Measurements from ENCODE around the gene OR2M5. TPM values are rescaled to one million over a fixed set of nuclear protein-coding genes. Genes with fewer than 3 reads are reported as not detected.

OR2M5 gene
- polyA plus RNA-seq, 1 donor from 2014 or later, result not detected

DNA sequence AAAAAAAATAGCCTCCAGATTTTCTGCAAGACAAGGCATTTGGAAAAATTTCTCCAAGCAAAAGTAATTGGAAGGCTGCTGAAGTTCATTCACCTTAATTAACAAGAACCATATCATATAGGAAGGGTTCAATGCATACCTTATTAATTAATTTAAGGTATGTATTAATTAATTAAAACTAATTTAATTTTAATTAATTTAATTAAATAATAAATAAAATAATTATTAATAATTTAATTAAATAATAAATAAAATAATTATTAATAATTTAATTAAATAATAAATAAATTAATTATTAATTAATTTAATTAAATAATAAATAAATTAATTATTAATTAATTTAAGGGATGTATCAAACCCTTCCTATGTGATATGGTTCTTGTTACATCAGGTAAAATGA lies 42.1 kb upstream of the OR2M5 start:
- no peaks in the 10 kb centered on the region for H3K9me2 ChIP-seq (ENCODE audit: insufficient read depth, low read length)
- no peak overlapping the region for H3K4me2 ChIP-seq (ENCODE audit: low read length)
- H3K9ac ChIP-seq (ENCODE audit: low read length), result no peak overlapping the region
- no peaks in the 10 kb centered on the region for H3F3A ChIP-seq (ENCODE audit: insufficient read depth, low read length, poor library complexity, severe bottlenecking)
- H3K36me3 ChIP-seq (ENCODE audit: insufficient read depth, low read length), result no peaks in the 10 kb centered on the region
- TF ChIP-seq MXI1 (conservative IDR thresholded peaks at IDR 0.05; ENCODE audit: poor library complexity, severe bottlenecking) (no peak), EZH2 (IDR thresholded peaks at IDR 0.05; ENCODE audit: borderline replicate concordance, insufficient read depth, low read length, poor library complexity, severe bottlenecking) (no peak), POLR2AphosphoS5 (IDR thresholded peaks at IDR 0.05) (no peak), EP300 (conservative IDR thresholded peaks at IDR 0.05; ENCODE audit: poor library complexity, severe bottlenecking) (no peak), TAF1 (IDR thresholded peaks at IDR 0.05; ENCODE audit: low read depth) (no peak), RAD21 (conservative IDR thresholded peaks at IDR 0.05) (no peak), SMC3 (conservative IDR thresholded peaks at IDR 0.05; ENCODE audit: poor library complexity) (no peak)
- TF ChIP-seq, protein P1, sequence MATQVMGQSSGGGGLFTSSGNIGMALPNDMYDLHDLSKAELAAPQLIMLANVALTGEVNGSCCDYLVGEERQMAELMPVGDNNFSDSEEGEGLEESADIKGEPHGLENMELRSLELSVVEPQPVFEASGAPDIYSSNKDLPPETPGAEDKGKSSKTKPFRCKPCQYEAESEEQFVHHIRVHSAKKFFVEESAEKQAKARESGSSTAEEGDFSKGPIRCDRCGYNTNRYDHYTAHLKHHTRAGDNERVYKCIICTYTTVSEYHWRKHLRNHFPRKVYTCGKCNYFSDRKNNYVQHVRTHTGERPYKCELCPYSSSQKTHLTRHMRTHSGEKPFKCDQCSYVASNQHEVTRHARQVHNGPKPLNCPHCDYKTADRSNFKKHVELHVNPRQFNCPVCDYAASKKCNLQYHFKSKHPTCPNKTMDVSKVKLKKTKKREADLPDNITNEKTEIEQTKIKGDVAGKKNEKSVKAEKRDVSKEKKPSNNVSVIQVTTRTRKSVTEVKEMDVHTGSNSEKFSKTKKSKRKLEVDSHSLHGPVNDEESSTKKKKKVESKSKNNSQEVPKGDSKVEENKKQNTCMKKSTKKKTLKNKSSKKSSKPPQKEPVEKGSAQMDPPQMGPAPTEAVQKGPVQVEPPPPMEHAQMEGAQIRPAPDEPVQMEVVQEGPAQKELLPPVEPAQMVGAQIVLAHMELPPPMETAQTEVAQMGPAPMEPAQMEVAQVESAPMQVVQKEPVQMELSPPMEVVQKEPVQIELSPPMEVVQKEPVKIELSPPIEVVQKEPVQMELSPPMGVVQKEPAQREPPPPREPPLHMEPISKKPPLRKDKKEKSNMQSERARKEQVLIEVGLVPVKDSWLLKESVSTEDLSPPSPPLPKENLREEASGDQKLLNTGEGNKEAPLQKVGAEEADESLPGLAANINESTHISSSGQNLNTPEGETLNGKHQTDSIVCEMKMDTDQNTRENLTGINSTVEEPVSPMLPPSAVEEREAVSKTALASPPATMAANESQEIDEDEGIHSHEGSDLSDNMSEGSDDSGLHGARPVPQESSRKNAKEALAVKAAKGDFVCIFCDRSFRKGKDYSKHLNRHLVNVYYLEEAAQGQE (IDR thresholded peaks at IDR 0.05; ENCODE audit: borderline replicate concordance), result no peak
- TF ChIP-seq, protein P2, sequence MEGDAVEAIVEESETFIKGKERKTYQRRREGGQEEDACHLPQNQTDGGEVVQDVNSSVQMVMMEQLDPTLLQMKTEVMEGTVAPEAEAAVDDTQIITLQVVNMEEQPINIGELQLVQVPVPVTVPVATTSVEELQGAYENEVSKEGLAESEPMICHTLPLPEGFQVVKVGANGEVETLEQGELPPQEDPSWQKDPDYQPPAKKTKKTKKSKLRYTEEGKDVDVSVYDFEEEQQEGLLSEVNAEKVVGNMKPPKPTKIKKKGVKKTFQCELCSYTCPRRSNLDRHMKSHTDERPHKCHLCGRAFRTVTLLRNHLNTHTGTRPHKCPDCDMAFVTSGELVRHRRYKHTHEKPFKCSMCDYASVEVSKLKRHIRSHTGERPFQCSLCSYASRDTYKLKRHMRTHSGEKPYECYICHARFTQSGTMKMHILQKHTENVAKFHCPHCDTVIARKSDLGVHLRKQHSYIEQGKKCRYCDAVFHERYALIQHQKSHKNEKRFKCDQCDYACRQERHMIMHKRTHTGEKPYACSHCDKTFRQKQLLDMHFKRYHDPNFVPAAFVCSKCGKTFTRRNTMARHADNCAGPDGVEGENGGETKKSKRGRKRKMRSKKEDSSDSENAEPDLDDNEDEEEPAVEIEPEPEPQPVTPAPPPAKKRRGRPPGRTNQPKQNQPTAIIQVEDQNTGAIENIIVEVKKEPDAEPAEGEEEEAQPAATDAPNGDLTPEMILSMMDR (IDR thresholded peaks at IDR 0.05; ENCODE audit: poor library complexity, severe bottlenecking), result no peak
- H2AFZ ChIP-seq (ENCODE audit: low read depth, low read length), result no peak overlapping the region
- no peak overlapping the region for H3K4me3 ChIP-seq (ENCODE audit: low read length)
- no peaks in the 10 kb centered on the region for H3K27me3 ChIP-seq (ENCODE audit: insufficient read depth, low read depth, low read length)
- H3K9me3 ChIP-seq (ENCODE audit: low read length), result no peaks in the 10 kb centered on the region
- H3K27ac ChIP-seq (ENCODE audit: low read length), result no peak overlapping the region
- no peaks in the 10 kb centered on the region for H4K20me1 ChIP-seq (ENCODE audit: insufficient read depth)
- H3K79me2 ChIP-seq (replicated peaks; ENCODE audit: insufficient read depth, low read length), result no peaks in the 10 kb centered on the region

DNA sequence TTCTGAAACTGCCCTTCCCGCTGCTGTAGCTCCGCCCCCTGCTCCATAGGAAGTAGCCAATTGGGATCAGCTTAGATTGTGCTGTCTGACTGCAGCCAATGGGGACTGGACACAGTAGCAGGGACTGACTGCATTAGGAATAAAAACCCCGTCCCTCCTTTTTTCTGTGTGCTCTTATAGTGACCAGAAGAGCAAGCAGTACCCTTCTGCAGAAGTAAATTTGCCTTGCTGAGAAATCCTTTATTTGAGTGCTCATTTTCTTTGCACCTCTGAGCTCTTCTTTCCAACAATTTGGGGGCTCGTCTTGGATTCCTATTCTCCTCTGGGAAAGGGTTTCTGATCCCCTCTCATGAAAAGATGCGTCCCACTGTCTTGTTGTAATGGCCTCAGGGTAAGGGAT lies 33.8 kb upstream of the OR2M5 start:
- Histone ChIP-seq H3K79me2 (replicated peaks; ENCODE audit: insufficient read depth, low read length) (no peaks in the 10 kb centered on the region), H3K4me2 (ENCODE audit: low read length) (no peak overlapping the region), H3K9me2 (ENCODE audit: insufficient read depth, low read length) (no peaks in the 10 kb centered on the region), H3K27ac (ENCODE audit: low read length) (no peak overlapping the region), H3K9ac (ENCODE audit: low read length) (no peak overlapping the region), H4K20me1 (ENCODE audit: insufficient read depth) (no peaks in the 10 kb centered on the region), H3K27me3 (ENCODE audit: insufficient read depth, low read depth, low read length) (no peaks in the 10 kb centered on the region), H3F3A (ENCODE audit: insufficient read depth, low read length, poor library complexity, severe bottlenecking) (no peaks in the 10 kb centered on the region), H2AFZ (ENCODE audit: low read depth, low read length) (no peak overlapping the region), H3K4me3 (ENCODE audit: low read length) (no peak overlapping the region), H3K36me3 (ENCODE audit: insufficient read depth, low read length) (no peaks in the 10 kb centered on the region), H3K9me3 (ENCODE audit: low read length) (no peaks in the 10 kb centered on the region)
- TF ChIP-seq, protein P1 (IDR thresholded peaks at IDR 0.05; ENCODE audit: borderline replicate concordance), result no peak
- TF ChIP-seq POLR2AphosphoS5 (IDR thresholded peaks at IDR 0.05) (no peak), RAD21 (conservative IDR thresholded peaks at IDR 0.05) (no peak), MXI1 (conservative IDR thresholded peaks at IDR 0.05; ENCODE audit: poor library complexity, severe bottlenecking) (no peak), SMC3 (conservative IDR thresholded peaks at IDR 0.05; ENCODE audit: poor library complexity) (no peak), EZH2 (IDR thresholded peaks at IDR 0.05; ENCODE audit: borderline replicate concordance, insufficient read depth, low read length, poor library complexity, severe bottlenecking) (no peak), TAF1 (IDR thresholded peaks at IDR 0.05; ENCODE audit: low read depth) (no peak), EP300 (conservative IDR thresholded peaks at IDR 0.05; ENCODE audit: poor library complexity, severe bottlenecking) (no peak)
- TF ChIP-seq, protein P2 (IDR thresholded peaks at IDR 0.05; ENCODE audit: poor library complexity, severe bottlenecking), result no peak

Measured in neural cell (in vitro differentiated cells).